ENCODE results near the gene SAYSD1.

The SAYSD1 gene

GRCh38 chr6:39055661-39056060, 59.3 kb downstream of the SAYSD1 start:
- H3K4me3 ChIP-seq (replicated peaks; ENCODE audit: low read depth, low read length): no peak overlapping the region
- DNase-seq (ENCODE audit: extremely low read depth, low read depth): no peak
- no peak for TF ChIP-seq CTCF (IDR thresholded peaks at IDR 0.05; ENCODE audit: low read depth, low read length, missing control alignments)

- no peak overlapping the region for H3K4me3 ChIP-seq (replicated peaks; ENCODE audit: low read depth, low read length)
- DNase-seq (ENCODE audit: extremely low read depth, low read depth): no peak
- no peak for TF ChIP-seq CTCF (IDR thresholded peaks at IDR 0.05; ENCODE audit: low read depth, low read length, missing control alignments)
These were observed 60.3 kb downstream of the SAYSD1 start for GRCh38 chr6:39054577-39055142.

Data from HFF-Myc (cell line).